Measurements from ENCODE around the gene POLG.
"Not testable (repeated sequence)": the region's sequence is repeated elsewhere in the genome, so short reads cannot be mapped to it uniquely, and the experiment has no call there.

Gene POLG

DNA sequence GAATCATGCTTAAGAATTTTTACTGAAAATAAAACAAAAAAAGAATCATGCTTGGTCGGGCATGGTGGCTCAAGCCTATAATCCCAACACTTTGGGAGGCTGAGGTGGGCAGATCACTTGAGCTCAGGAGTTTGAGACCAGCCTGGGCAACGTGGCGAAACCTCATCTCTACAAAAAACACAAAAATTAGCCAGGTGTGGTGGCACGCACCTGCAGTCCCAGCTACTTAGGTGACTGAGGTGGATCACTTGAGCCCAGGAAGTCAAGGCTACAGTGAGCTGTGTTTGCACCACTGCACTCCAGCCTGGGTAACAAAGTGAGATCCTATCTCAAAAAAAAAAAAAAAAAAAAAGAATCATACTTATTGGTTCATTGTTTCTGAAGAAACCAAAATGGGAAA lies 57.3 kb downstream of the POLG start:
- DNase-seq, result not testable (repeated sequence)

Data from inflammatory macrophage treated with lipopolysaccharide for 4 hours (primary cell).